ENCODE data around the gene ATE1. TPM values are rescaled to one million over a fixed set of nuclear protein-coding genes. Genes with fewer than 3 reads are reported as not detected.
"Not testable (repeated sequence)": the region's sequence is repeated elsewhere in the genome, so short reads cannot be mapped to it uniquely, and the experiment has no call there.

The ATE1 gene
- 23.5 and 35.4 TPM in 2 replicates for total RNA-seq (ENCODE audit: low replicate concordance)
- long read RNA-seq, full-length matches to known transcripts, result 6 of 19 reads
- long read RNA-seq, partial matches to known transcripts, result 4 of 19 reads
- long read RNA-seq, other reads (novel, unspliced or antisense), result 9 of 19 reads

GRCh38 chr10:121927841-121928527 is at the start of gene ATE1:
ATE1 (minus strand) TSS chr10:121928031; CDS start chr10:121927949, 82 bp downstream.
- H3K9me3 Mint-ChIP-seq, result no peaks in the 10 kb centered on the region
- TF ChIP-seq, protein P1, sequence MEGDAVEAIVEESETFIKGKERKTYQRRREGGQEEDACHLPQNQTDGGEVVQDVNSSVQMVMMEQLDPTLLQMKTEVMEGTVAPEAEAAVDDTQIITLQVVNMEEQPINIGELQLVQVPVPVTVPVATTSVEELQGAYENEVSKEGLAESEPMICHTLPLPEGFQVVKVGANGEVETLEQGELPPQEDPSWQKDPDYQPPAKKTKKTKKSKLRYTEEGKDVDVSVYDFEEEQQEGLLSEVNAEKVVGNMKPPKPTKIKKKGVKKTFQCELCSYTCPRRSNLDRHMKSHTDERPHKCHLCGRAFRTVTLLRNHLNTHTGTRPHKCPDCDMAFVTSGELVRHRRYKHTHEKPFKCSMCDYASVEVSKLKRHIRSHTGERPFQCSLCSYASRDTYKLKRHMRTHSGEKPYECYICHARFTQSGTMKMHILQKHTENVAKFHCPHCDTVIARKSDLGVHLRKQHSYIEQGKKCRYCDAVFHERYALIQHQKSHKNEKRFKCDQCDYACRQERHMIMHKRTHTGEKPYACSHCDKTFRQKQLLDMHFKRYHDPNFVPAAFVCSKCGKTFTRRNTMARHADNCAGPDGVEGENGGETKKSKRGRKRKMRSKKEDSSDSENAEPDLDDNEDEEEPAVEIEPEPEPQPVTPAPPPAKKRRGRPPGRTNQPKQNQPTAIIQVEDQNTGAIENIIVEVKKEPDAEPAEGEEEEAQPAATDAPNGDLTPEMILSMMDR (conservative IDR thresholded peaks at IDR 0.05), result no peak
- peak within 1 kb of the TSS; percentile 94 for H3K27ac Mint-ChIP-seq
- peaks cover 11% of the 10 kb centered on the region for H3K36me3 Mint-ChIP-seq
- peaks cover 23% of the 10 kb centered on the region for H3K4me1 Mint-ChIP-seq (ENCODE audit: unreplicated experiment)
- H3K4me3 Mint-ChIP-seq, result peak within 1 kb of the TSS; percentile 93
- DNase-seq (ENCODE audit: extremely low spot score, unreplicated experiment), result peak; percentile 93
- H3K27me3 Mint-ChIP-seq, result no peaks in the 10 kb centered on the region

DNA sequence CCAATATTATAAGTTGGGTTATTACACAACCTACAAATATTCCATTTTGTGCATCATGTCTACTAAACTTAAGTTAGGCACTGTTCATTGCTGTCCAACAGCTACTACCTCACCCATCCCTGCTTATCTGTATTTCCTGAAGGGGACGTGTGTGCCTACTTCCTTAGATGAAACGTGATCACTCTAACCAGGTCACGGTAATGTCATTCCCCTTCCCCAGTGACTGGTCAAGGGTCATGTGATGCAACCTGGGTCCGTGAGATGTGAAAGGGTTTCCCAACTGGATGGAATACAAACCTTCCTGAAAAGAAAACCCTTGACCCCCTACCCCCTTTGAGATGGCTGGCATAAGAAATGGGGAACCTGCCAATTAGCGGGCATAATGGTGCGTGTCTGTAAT is 48.8 kb upstream of the ATE1 start:
- Mint-ChIP-seq H3K27ac (no peak overlapping the region), H3K36me3 (peaks cover 12% of the 10 kb centered on the region), H3K27me3 (no peaks in the 10 kb centered on the region), H3K4me1 (ENCODE audit: unreplicated experiment) (peaks cover 11% of the 10 kb centered on the region), H3K9me3 (no peaks in the 10 kb centered on the region), H3K4me3 (peak overlapping the region; percentile 60)
- TF ChIP-seq, protein P1 (conservative IDR thresholded peaks at IDR 0.05), result no peak
- DNase-seq (ENCODE audit: extremely low spot score, unreplicated experiment), result no peak

GRCh38 chr10:121975295-121976086 is 47.7 kb upstream of the ATE1 start:
- Mint-ChIP-seq H3K27ac (no peak overlapping the region), H3K36me3 (peaks cover 15% of the 10 kb centered on the region), H3K4me1 (ENCODE audit: unreplicated experiment) (peaks cover 11% of the 10 kb centered on the region), H3K9me3 (no peaks in the 10 kb centered on the region), H3K27me3 (no peaks in the 10 kb centered on the region), H3K4me3 (peak overlapping the region; percentile 80)
- TF ChIP-seq, protein P1 (conservative IDR thresholded peaks at IDR 0.05), result peak; percentile 71
- DNase-seq (ENCODE audit: extremely low spot score, unreplicated experiment), result no peak

DNA sequence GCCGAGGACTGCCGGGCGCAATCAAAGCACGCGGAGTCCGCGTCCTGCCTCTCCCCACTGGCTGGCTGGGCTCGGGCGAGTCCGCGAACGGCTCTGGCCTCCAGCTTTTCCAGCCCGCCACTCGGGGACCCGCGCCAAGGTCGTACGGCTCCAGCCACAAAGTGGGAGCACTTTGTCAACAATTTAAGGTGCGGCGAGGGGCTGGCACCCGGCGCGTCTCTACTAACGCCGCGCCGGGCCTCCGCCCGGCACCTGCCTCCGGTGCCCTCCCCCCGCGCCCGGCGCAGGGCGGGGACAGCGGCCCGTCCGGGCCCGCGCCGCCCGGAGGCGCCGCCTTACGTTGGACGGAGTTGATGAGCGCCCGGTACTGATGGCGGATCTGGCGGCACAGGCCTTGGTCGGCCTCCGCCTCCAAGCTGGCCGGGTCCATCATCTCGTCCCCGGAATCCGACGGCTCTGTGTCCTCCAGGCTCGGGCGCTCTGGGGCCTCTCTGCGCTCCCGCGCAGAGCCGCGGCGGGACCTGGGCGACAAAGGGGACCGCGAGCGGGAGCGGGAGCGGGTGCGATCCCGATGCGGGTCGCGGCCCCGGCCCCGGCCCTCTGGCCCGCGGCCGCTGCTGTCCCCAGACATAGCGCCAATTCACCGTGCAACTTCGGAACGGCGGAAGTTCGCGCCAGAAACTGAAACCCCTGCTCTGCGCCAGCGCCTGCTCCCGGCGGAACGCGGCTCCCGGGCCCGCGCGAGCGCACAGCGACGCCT is 46.9 kb upstream of the ATE1 start, which contains the start of gene NSMCE4A:
TSS of gene NSMCE4A (minus strand) at position 683 of the 760 bp plus-strand sequence. CDS start at position 631, 52 bp downstream.
- Mint-ChIP-seq H3K4me1 (ENCODE audit: unreplicated experiment) (peaks cover 11% of the 10 kb centered on the region), H3K27ac (peak within 1 kb of the TSS; percentile 56), H3K27me3 (no peaks in the 10 kb centered on the region), H3K36me3 (peaks cover 15% of the 10 kb centered on the region), H3K4me3 (peak within 1 kb of the TSS; percentile 90), H3K9me3 (no peaks in the 10 kb centered on the region)
- DNase-seq (ENCODE audit: extremely low spot score, unreplicated experiment), result peak; percentile 86
- TF ChIP-seq, protein P1 (conservative IDR thresholded peaks at IDR 0.05), result no peak

DNA sequence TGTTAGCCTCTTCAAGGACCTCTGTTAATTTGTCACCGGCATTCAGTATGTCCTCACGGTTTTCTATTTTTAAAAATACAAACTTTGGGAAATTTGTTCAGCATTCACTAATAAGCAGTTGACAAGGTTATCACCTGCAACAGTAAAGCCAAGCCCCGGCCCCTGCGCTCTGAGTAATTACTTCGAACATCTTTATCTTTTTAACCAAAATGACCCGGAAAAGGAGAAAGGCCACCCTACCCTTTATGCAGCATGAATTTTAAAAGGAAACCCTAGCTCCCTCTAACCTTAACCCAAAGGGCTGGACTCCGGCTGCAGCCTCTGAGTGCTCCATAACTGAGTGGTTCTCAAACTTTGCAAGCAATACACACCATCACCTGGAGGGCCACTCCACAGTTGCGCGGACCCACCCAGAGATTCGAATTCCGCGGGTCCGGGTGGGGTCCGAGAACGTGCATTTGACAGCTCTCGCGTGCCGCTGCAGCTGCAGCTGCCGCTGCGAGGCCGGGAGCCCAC is 46.2 kb upstream of the ATE1 start:
- peak; percentile 75 for DNase-seq (ENCODE audit: extremely low spot score, unreplicated experiment)
- Mint-ChIP-seq H3K4me3 (peak overlapping the region; percentile 90), H3K9me3 (no peaks in the 10 kb centered on the region), H3K36me3 (peaks cover 15% of the 10 kb centered on the region), H3K27ac (peak overlapping the region; percentile 56), H3K27me3 (no peaks in the 10 kb centered on the region), H3K4me1 (ENCODE audit: unreplicated experiment) (peaks cover 11% of the 10 kb centered on the region)
- TF ChIP-seq, protein P1 (conservative IDR thresholded peaks at IDR 0.05), result no peak

- H3K27me3 Mint-ChIP-seq; H3K9me3 Mint-ChIP-seq; DNase-seq (ENCODE audit: extremely low spot score, unreplicated experiment); H3K27ac Mint-ChIP-seq; H3K4me3 Mint-ChIP-seq: not testable (repeated sequence)
- Mint-ChIP-seq H3K36me3 (peaks cover 24% of the 10 kb centered on the region), H3K4me1 (ENCODE audit: unreplicated experiment) (peaks cover 11% of the 10 kb centered on the region)
These were observed 41.3 kb upstream of the ATE1 start for GRCh38 chr10:121969086-121969485.
